Bone marrow (tissue), 2 donors: ENCODE data around the gene TCEA2.

Experiments used
- DNase-seq, 2 donors: peaks; one replicate each; lab custom pipeline; 2025; lab: John Stamatoyannopoulos, UW

TCEA2 gene

DNA sequence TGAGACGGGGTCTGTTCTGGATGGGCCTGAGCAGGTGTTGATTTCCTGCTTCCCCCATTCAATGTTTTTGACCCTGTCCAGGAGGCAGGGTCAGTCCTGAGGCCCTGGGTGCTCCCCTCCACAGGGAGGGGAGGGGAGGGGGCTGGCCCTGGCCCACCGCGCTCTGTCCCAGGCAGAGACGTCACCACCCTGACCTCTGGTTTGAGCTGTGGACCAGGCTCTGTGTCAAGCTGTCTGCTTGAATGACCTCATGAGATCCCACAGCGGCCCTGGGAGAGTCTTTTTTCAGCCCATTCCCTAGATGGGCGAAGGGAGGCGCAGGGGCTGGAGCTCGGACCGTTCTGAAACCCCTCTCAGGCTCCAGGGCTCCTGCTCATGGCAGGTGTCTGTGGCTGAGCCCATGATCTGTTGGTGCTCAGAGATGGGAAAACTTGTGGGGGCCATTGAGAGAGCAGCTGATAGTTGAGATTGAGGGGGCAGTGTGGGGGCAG is 30.1 kb downstream of the TCEA2 start:
- DNase-seq = no peak

DNA sequence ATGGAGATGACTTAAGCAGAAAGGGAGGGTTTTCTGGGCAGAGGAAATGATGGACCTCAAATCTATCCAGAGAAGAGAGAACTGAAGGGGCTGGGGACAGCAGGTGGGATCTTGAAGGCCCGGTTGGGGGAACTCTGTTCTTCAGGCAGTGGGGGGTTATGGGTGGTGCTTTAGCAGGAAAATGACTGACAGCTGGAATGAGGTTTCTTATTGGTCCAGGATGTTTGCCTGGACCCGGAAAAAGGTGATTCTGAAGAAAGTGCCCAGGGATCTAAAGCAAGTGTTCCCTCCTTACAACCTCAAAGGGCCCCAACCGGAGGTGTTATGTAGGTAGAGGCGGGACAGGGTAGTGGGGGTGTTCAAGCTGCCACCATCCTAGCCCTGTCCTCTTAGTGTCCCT is 32.5 kb downstream of the TCEA2 start:
- DNase-seq = no peak

DNA sequence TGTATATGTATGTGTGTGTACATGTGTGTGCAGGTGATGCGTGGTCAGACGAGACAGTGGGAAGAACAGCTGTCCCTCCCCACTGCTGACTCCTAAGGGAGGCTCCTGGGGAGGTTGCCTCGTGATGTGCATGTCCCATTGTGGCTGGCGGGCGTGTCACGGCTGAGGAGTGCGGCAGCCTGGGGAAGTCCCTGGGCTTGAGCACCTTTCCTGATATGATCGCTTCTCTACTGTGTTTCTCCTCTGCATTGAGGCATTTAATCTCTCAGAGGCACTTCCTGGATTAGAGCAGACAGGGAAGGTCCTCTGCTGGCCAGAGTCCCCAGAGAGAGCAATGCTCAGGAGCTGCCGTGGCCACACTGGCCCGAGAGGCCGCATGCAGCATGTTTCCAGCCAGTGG is 32.9 kb downstream of the TCEA2 start:
- no peak for DNase-seq

DNA sequence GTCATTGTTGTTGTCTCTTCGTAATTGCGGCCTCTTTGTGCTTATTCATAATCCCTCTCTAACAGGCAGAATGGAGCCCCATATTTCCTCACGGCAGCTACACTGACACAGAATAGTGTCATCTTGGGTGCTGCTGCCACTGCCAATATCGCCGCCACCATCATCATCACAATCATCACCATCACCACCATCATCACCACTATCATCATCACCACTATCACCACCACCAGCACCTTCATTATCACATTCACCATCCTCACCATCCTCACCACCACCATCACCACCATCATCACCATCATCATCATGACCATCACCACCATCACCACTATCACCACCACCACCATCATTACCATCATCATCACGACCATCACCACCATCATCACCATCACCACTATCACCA is 33.5 kb downstream of the TCEA2 start:
- no peak for DNase-seq

DNA sequence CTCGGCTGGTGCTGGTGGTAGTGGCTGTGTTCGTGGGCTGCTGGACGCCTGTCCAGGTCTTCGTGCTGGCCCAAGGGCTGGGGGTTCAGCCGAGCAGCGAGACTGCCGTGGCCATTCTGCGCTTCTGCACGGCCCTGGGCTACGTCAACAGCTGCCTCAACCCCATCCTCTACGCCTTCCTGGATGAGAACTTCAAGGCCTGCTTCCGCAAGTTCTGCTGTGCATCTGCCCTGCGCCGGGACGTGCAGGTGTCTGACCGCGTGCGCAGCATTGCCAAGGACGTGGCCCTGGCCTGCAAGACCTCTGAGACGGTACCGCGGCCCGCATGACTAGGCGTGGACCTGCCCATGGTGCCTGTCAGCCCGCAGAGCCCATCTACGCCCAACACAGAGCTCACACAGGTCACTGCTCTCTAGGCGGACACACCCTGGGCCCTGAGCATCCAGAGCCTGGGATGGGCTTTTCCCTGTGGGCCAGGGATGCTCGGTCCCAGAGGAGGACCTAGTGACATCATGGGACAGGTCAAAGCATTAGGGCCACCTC is 35.5 kb downstream of the TCEA2 start:
- DNase-seq = no peak

DNA sequence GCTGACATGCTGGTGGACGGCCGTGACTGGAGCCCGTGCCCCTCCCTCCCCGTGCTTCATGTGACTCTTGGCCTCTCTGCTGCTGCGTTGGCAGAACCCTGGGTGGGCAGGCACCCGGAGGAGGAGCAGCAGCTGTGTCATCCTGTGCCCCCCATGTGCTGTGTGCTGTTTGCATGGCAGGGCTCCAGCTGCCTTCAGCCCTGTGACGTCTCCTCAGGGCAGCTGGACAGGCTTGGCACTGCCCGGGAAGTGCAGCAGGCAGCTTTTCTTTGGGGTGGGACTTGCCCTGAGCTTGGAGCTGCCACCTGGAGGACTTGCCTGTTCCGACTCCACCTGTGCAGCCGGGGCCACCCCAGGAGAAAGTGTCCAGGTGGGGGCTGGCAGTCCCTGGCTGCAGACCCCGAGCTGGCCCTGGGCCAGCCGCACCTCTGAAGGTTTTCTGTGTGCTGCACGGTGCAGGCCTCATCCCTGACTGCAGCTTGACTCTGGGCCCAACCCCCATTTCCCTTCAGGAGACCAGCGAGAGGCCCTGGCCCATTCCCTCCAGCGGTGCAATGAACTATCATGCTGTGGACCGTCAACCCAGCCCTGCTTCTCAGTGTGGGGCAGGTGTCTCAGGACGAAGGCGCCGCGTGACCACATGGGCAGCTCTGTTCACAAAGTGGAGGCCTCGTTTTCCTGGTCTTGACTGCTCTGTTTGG is 36.2 kb downstream of the TCEA2 start:
- DNase-seq = no peak

DNA sequence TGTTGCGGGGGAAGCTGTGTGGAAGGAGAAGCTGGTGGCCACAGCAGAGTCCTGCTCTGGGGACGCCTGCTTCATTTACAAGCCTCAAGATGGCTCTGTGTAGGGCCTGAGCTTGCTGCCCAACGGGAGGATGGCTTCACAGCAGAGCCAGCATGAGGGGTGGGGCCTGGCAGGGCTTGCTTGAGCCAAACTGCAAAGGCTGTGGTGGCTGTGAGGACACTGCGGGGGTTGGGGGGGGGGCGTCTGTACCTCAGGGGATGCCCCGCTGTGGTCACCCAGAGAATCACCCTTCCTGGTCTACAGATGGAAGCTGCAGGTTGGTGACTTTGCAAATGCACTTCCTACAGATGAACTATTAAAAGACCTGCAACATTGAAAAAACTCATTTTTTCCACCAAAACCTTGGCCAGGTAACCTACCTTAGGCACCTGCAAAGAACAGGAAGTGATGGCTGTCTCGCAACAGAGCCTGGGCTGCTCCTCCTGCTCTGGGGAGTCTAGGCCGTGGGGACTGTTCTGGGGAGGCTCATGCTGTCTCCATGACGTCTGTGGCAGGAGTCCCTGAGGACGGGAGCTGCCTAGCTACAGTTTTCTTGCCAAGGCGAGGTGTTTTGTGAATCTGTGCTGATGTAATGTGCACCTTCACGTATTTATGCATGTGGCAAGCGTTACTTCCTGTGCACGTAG is 37.0 kb downstream of the TCEA2 start:
- DNase-seq = no peak

DNA sequence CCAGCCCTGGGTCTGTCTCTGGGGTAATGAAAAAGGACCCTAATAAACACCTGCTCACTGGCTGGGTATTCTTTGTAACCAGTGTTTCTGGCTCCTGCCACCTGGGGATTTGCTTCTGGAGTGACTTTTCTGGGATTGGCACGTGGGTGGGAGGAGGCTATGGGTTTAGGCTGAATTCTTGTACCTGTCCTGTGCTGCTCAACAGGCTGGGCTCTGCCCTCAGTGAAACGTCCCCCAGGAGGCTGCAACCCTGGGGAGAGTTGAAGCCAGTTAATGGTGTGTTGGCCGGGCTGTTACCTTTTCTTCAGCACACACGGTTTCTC is 37.5 kb downstream of the TCEA2 start:
- DNase-seq = no peak

DNA sequence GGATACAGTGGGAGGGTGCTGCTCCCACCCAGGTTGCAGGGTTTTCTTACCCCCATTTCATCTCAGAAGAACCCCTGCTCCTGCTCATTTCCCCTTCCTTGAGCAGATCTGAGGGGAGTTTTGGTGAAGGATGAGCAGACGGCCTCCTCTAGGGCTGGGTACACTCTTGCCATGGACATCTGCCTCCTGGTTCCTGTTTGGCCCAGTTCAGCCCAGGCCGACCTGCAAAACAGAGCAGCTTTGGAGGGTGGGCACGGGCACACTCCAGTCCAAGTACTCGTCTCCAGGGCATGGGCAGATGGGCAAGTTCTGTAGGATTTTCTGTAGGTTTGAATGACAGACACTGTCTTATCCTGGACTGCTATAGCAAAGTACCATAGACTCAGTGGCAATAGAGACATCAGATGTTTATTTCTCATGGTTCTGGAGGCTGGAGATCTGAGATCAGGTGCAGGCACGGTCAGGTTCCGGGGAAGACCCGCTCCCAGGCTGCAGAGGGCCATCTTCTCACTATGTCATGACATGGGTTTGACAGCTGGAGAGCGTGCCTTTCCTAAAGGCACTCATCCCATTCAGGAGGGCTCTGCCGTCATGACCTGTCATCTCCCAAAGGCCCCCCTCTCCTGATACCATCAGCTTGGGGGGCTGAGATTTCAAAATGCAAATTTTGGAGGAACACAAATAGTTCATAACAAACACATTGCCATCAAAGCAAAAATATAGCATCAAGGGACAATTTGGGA is 38.1 kb downstream of the TCEA2 start:
- no peak for DNase-seq

DNA sequence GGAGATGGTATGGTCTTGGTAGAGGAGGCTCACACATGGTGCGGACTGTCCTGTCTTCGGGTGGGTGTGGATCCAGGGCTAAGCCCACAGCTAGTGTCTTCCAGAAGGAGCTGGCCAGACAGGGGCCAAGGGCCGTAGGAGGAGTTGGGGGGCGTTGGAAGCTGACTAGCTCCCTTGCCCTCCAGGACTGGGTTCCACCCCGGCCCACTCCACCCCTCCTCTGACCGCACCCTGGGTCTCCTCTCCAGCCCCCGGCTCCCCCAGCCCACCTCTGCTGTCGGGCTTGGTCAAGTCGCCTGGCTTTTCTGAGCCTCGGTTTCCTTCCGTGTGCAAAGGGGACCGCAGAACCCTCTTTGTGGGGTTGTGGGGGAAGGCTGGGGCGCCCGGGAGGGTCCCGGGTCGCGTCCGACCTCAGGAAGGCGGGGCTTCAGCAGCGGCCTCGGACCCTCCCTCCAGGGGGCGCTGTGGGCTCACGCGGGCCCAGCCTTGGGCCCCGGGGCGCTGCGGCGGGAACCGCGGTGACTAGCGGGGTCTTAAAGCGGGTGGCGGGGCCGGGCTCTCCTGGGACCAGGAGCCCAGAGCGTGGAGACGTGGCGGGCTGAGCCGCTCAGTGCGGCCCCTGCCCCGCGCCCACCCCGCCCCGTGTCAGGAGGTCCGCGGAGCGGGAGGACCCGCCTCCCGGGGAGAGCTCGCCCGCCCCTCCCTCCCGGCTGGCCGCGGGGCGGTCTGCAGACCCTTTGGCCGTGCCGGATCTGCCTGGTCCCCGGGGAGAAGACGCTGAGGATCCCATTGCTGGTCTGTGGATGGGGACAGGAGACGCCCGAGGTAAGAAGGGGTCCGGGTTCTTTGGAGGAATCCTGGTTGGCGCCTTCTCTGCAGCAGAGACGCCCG is 39.0 kb downstream of the TCEA2 start:
- no peak for DNase-seq

DNA sequence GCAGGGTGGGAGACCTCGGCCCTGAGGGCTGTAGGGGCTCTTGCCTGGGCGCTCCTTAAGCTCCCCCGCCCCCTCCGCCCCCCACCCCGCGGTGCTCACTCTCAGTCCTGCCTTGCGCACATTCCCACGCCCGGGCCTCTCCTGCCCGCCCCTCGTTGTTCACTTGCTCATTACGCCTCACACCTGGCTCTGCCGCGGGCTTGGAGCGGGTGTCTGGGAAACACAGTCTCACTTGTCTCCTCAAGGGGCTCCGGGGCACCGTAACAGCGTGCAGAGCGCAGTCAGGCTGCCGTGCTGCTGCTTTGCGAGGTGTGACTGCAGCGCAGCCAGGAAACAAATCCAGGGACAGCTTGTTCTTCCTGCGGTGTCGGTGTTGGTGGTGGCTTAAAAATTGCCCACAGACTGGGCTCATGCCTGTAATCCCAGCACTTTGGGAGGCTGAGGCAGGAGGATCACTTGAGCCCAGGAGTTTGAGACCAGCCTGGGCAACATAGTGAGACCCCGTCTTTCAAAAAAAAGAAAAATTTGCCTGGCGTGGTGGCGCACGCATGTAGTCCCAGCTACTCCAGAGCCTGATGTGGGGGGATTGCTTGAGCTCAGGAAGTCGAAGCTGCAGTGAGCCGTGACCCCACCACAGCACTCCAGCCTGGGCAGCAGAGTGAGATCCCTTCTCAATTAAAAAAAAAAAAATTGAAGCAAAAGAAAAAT is 39.8 kb downstream of the TCEA2 start:
- no peak for DNase-seq

DNA sequence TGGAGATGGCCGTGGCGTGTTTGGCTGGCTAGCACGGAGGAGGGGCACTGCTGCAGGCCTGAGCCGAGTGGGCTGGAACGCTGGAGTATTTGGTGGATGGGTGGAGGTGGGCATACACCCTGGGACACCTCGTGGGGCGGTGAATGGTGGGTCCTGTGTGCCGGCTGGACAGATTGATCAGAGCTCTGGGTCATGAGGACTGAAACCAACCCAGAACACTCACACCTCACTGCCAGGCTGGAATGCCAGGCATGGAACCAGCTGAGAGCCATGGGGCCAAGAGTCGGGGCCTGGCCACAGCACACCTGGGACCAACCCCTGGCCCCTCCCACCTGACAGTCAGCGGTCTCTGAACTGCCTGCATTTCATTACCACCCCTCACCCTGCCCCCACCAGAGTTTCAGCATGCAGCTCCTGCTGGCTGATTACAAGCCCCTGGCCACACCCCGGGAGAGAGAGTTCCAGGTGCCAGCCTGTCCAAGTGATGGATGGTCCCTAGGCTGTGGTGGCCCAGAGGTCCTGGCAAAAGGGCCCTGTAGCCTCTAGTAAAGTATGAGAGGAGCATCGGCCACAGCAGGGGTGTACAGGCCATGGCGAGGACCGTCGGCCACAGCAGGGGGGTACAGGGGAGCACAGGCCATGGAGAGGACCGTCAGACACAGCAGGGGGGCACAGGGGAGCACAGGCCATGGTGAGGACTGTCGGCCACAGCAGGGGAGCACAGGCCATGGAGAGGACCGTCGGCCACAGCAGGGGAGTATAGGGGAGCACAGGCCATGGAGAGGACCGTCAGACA is 41.1 kb downstream of the TCEA2 start:
- DNase-seq = no peak

DNA sequence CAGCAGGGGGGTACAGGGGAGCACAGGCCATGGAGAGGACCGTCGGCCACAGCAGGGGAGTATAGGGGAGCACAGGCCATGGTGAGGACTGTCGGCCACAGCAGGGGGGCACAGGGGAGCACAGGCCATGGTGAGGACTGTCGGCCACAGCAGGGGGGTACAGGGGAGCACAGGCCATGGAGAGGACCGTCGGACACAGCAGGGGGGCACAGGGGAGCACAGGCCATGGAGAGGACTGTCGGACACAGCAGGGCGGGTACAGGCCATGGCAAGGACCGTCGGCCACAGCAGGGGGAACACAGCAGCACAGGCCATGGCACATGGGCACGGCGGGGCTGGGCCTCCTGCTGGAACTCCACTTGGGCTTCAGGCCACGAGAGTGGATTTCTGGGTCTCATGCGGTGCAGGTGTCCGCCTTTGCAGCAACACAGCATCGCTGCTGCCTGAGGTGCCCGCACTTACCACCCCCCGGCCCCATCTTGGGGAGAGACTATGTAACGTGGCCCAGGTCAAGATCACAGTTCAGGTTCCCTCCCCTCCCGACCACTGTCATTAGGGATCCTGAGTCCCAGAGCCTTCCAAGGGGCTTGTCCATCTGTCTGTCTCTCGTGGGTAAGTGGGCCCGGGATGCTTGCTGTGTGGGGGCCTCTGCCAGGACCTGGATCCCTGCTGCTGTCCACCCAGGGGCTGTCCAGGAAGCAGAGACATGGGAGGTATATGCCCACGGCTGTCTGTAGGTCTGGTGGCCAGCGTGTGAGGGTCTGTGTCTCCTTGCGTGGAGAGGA is 41.9 kb downstream of the TCEA2 start:
- no peak for DNase-seq

DNA sequence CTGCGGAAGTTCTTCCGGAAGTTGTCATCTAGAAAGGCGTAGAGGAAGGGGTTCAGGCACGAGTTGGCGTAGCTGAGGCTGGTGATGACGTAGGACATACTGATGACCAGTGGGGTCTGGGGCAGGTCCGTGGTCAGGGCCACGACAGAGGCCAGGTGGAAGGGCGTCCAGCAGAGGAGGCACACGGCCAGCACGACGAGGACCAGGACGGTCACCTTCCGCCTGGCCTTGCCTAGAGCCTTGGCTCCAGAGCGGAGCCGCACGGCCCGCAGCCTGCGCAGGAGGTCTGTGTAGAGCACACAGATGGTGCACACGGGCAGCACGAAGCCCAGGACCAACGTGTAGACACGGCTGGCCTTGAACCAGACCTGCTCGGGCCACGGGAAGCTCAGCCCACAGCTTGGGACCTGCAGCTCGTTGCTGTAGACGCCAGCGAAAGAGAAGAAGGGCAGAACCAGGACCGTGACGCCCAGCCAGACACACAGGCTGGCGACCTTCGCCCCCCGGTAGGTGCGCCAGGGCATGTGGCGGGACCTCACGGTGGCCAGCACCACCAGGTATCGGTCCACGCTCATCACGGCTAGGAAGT is 42.9 kb downstream of the TCEA2 start:
- no peak for DNase-seq

DNA sequence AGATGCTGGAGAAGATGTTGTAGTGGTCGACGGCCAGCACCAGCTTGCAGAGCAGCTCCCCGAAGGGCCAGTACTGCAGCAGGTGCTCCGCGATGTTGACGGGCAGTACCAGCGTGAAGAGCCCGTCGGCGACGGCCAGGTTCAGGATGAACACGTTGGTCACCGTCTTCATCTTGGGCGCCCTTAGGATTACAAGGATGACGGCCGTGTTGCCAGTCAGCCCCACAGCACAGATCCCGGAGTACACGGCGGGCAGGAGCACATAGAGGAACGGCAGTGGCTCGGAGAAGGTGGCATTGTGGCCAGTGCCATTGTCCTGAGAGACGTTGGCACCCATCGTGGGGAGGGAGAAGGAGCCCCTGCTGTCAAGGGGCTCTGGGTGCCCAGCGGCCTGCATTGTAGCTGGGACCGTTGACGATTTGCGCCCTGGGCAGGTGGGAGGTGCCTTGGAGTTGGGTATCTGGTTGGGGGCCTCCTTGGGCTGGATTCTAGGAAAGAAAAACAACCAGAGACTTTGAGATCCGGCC is 43.5 kb downstream of the TCEA2 start:
- DNase-seq = no peak

DNA sequence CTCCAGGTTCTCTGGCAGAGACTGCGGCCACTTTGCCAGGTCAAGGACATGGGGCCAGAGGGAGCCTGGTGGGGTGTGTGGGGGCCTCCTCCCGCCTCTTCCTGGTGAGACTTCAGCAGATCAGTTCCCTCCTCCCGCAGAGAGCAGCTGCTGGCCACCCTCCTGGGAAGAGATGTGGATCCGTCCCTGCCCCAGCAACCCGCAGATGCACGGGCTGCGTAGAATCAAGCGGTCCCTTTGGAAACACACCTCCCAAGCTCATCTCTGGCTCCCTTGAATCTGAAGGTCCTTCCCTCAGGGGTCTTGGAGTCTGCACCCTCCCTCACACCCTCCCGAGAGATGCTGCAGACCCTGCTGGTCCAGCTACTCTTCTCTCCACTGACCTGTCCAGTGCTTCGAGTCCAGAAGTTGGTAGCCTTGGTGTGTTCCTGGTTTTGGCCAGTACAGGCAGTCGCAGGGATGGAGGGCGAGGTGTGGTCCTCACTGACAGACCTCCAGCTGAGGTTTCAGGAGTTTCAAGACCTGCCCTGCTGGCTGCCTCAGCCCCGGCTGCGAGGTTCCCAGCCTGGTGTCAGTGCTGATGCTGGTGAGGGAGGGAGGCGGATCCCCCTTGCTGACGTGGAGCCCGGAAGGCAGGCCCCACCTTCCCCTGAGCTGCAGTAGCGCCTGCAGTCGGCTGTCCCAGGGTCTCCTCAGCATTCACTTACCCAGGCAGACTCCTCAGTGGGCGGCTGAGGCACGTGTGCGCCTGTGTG is 44.2 kb downstream of the TCEA2 start, which contains the start of gene NPBWR2:
Gene NPBWR2 (minus strand): TSS at position 585 of the 755 bp plus-strand sequence. CDS start 734 bp downstream, outside the sequence.
- DNase-seq = peak in 1 of 2 donors; percentile 16

DNA sequence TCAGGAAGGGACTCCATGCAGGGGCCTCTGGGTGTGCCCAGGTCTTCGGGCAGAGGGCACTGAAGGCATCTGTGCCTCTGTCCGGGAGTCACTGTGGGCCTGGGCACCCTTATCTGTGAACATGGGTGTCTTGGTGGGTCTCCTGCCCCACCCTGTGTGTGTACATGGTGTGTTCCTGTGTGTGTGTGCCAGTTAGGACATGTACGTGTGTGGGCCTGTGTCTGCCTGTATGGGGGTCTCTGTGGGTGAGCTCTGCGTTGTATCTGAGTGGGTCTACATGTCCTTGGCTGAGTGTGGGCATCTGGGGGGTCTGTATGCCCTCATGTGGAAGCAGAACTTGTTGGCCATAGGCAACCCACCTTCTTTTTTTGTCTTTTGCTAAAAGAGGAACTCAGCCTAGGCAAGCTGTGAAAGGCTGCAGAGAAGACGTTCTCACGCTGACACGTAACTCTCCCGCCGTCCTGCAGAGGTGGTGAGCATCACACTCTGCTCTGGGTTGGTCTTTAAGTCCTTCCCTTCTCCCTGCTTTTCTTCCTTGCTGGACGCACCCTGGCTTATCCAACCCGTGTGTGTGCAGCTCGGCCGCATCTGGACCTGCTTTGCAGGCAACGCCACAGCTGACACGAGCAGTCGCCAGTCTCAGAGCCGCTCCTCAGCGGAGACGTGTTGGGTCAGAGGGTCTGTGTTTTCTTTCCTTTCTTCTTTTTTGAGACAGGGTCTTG is 44.9 kb downstream of the TCEA2 start:
- peak in 1 of 2 donors; percentile 77 for DNase-seq
